Stomach (tissue), 4 donors: Measurements from ENCODE around the gene M6PR.

Experiments
- CTCF ChIP-seq, 7 experiments: fragments of 450-650 bp in 4 of 7; fragments of 200-600 bp in 3 of 7; sonication (generic) in 3 of 7; IDR thresholded peaks; one replicate each; pipeline ENCODE4 v1.5.1; 2016 to 2019; ENCODE audit warnings: antibody characterized with exemption in 7 of 7, control low read depth in 2 of 7, mild to moderate bottlenecking in 1 of 7
- EP300 ChIP-seq: sonication (generic); formaldehyde crosslinking; IDR thresholded peaks from one replicate; pipeline ENCODE4 v1.6.1; 2017; ENCODE audit warnings: antibody characterized with exemption
- POLR2A ChIP-seq, 4 donors: fragments of 450-650 bp; IDR thresholded peaks; one replicate each; pipeline ENCODE4 v1.6.1; 2016; ENCODE audit warnings: antibody characterized with exemption in 4 of 4, control low read depth in 2 of 4, mild to moderate bottlenecking in 1 of 4, moderate library complexity in 1 of 4
- POLR2AphosphoS5 ChIP-seq, 3 donors: sonication (generic); formaldehyde crosslinking; IDR thresholded peaks; one replicate each; pipeline ENCODE4 v1.6.1; 2016; ENCODE audit warnings: antibody characterized with exemption in 3 of 3

- no peak for TF ChIP-seq POLR2A (IDR thresholded peaks at IDR 0.05)
- TF ChIP-seq CTCF (IDR thresholded peaks at IDR 0.05), result no peak
- TF ChIP-seq EP300, result no peak
- TF ChIP-seq POLR2AphosphoS5 (IDR thresholded peaks at IDR 0.05), result no peak
These were observed 7.3 kb upstream of the M6PR start for GRCh38 chr12:8956772-8957171.
